ENCODE measurements around the gene AKAP8.

GRCh38 chr19:15402411-15403150 is 23.0 kb upstream of the AKAP8 start:
- TF ChIP-seq, protein P1, sequence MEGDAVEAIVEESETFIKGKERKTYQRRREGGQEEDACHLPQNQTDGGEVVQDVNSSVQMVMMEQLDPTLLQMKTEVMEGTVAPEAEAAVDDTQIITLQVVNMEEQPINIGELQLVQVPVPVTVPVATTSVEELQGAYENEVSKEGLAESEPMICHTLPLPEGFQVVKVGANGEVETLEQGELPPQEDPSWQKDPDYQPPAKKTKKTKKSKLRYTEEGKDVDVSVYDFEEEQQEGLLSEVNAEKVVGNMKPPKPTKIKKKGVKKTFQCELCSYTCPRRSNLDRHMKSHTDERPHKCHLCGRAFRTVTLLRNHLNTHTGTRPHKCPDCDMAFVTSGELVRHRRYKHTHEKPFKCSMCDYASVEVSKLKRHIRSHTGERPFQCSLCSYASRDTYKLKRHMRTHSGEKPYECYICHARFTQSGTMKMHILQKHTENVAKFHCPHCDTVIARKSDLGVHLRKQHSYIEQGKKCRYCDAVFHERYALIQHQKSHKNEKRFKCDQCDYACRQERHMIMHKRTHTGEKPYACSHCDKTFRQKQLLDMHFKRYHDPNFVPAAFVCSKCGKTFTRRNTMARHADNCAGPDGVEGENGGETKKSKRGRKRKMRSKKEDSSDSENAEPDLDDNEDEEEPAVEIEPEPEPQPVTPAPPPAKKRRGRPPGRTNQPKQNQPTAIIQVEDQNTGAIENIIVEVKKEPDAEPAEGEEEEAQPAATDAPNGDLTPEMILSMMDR (IDR thresholded peaks at IDR 0.05), result no peak
- no peak for TF ChIP-seq POLR2A (IDR thresholded peaks at IDR 0.05)
- TF ChIP-seq EP300 (IDR thresholded peaks at IDR 0.05), result no peak

All from tibial nerve (tissue), 4 donors.